Endothelial cell (in vitro differentiated cells): ENCODE data around the gene NHLRC4. TPM values are rescaled to one million over a fixed set of nuclear protein-coding genes. Genes with fewer than 3 reads are reported as not detected.

Experiments
- DNase-seq: peaks from one replicate; pipeline ENCODE4 v3.0.0; 2021; ENCODE audit warnings: low spot score
- H3K27ac Mint-ChIP-seq: one replicate; pipeline ENCODE4 v1.8.0; 2021; ENCODE audit warnings: mixed read lengths, inconsistent platforms; ENCODE audit not compliant: unreplicated experiment
- H3K27me3 Mint-ChIP-seq: one replicate; pipeline ENCODE4 v1.8.0; 2021; ENCODE audit warnings: mild to moderate bottlenecking, moderate library complexity, mixed read lengths, inconsistent platforms; ENCODE audit not compliant: unreplicated experiment
- H3K36me3 Mint-ChIP-seq: one replicate; pipeline ENCODE4 v1.8.0; 2021; ENCODE audit warnings: mild to moderate bottlenecking, low read depth, mixed read lengths, inconsistent platforms; ENCODE audit not compliant: unreplicated experiment
- H3K4me1 Mint-ChIP-seq: one replicate; pipeline ENCODE4 v1.8.0; 2021; ENCODE audit warnings: mild to moderate bottlenecking, mixed read lengths, inconsistent platforms; ENCODE audit not compliant: unreplicated experiment
- H3K4me3 Mint-ChIP-seq: one replicate; pipeline ENCODE4 v1.8.0; 2021; ENCODE audit warnings: mild to moderate bottlenecking, mixed read lengths, inconsistent platforms; ENCODE audit not compliant: unreplicated experiment
- H3K9me3 Mint-ChIP-seq: one replicate; pipeline ENCODE4 v1.8.0; 2021; ENCODE audit warnings: mixed read lengths, inconsistent platforms; ENCODE audit not compliant: unreplicated experiment
- CTCF ChIP-seq: fragments of 200-600 bp; sonication (generic); IDR thresholded peaks from one replicate; pipeline ENCODE4 v1.5.0; 2021; ENCODE audit warnings: antibody characterized with exemption; ENCODE audit not compliant: unreplicated experiment
- total RNA-seq: library from RNA; stranded (reverse); fragmentation: NEBNext Ultra II Directional; extraction: Animal tissue kit (Norgen Biotek cat#: 25700); gene quantifications from one replicate; pipeline ENCODE4 v1.2.1, GENCODE V29; 2021; ENCODE audit not compliant: unreplicated experiment

Gene NHLRC4
- total RNA-seq, 1 donor from 2014 or later = 0.69 TPM

- Mint-ChIP-seq H3K27me3 (peaks cover 22% of the 10 kb centered on the region), H3K9me3 (no peaks in the 10 kb centered on the region), H3K4me1 (peaks cover 15% of the 10 kb centered on the region), H3K27ac (no peak overlapping the region), H3K4me3 (no peak overlapping the region), H3K36me3 (peaks cover 24% of the 10 kb centered on the region)
- TF ChIP-seq CTCF = no peak
- no peak for DNase-seq
Observed at GRCh38 chr16:592518-593306, 25.9 kb downstream of the NHLRC4 start.

DNA sequence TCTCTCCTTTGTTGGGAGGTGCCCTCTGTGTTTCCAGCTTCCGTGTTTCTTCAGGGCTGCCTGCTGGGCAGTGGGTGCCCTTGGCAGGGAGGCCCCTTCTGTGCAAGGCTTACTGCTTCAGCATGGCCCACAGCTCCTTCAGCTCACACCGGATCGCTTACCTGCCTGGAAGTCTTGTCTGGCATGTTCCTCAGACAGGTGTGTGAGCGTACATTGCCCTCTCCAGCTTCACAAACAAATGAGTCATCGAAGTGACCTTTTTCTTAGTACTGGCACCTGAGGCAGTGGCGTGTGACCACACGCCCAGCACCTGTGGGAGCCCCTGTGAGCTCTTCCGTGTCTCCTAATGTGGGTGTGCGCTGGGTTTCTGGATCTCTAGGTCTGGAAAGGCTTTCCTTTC lies 26.6 kb downstream of the NHLRC4 start:
- Mint-ChIP-seq H3K36me3 (peaks cover 24% of the 10 kb centered on the region), H3K27me3 (peaks cover 20% of the 10 kb centered on the region), H3K4me3 (peak overlapping the region; percentile 54), H3K27ac (peak overlapping the region; percentile 52), H3K9me3 (no peaks in the 10 kb centered on the region), H3K4me1 (peaks cover 12% of the 10 kb centered on the region)
- no peak for DNase-seq
- TF ChIP-seq CTCF = no peak

DNA sequence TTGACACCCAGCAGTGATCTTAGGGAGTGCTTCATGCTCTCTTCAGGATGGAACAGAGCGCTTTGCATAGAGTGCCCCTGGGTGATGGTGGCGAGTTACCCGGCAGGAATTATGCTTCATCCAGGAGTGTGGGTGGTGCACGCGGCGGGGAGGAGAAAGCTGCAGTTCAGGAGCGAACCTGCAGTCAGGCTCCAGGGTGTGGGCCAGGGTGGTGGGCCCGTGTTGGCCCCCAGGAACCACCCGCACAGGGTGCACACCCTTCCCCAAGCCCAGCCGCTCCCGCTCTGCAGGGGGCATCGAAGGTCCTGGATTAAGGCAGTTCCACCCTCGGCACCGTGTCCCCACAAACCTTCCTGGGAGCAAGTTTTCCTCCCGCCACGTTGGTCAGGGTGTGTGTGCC lies 27.0 kb downstream of the NHLRC4 start:
- Mint-ChIP-seq H3K9me3 (no peaks in the 10 kb centered on the region), H3K27me3 (peaks cover 20% of the 10 kb centered on the region), H3K27ac (peak overlapping the region; percentile 52), H3K36me3 (peaks cover 24% of the 10 kb centered on the region), H3K4me1 (peaks cover 8% of the 10 kb centered on the region), H3K4me3 (peak overlapping the region; percentile 54)
- DNase-seq = no peak
- no peak for TF ChIP-seq CTCF

GRCh38 chr16:595094-595528 lies 28.3 kb downstream of the NHLRC4 start:
- no peak for TF ChIP-seq CTCF
- no peak overlapping the region for H3K27ac Mint-ChIP-seq
- H3K4me1 Mint-ChIP-seq = peaks cover 8% of the 10 kb centered on the region
- peaks cover 24% of the 10 kb centered on the region for H3K36me3 Mint-ChIP-seq
- no peaks in the 10 kb centered on the region for H3K9me3 Mint-ChIP-seq
- no peak overlapping the region for H3K4me3 Mint-ChIP-seq
- H3K27me3 Mint-ChIP-seq = peaks cover 17% of the 10 kb centered on the region
- DNase-seq = no peak
